K562 (cell line): ENCODE data around the gene TUBE1. TPM values are rescaled to one million over a fixed set of nuclear protein-coding genes. Genes with fewer than 3 reads are reported as not detected.

Experiments
- ATAC-seq: fragments of 200-7000 bp; cut with Tn5 transposase; 3 replicates; pipeline ENCODE4 v1.9.1; 2020; ENCODE audit warnings: moderate library complexity
- BruUV-seq: library from RNA; stranded (reverse); fragments of 400-500 nt; replicated peaks from 2 replicates; lab custom pipeline; 2021; lab: Mats Ljungman, UMichigan
- CTCF ChIA-PET: fragments of 300-600 bp; formaldehyde crosslinking; extraction: SDS; loops from one replicate; lab custom pipeline; 2021; ENCODE audit warnings: low intra/inter-chr PET ratio; lab: Yijun Ruan, JAX
- POLR2A ChIA-PET: fragments of 300-600, 350-650 bp; sonication (Branson Sonifier 250); formaldehyde crosslinking; extraction: SDS; loops from one replicate; lab custom pipeline; 2021; ENCODE audit warnings: antibody characterized with exemption, inconsistent platforms; lab: Yijun Ruan, JAX
- DNase-seq, 4 experiments: peaks; one replicate each; pipeline versions ENCODE4 v3.0.0 to v3.0.0-alpha.2; 2011 to 2018; ENCODE audit warnings: low spot score in 3 of 4, mixed read lengths in 3 of 4; ENCODE audit errors: extremely low read depth in 1 of 4
- FAIRE-seq: peaks from 2 replicates; lab custom pipeline; 2011; peaks lifted over from hg19 to GRCh38; lab: Jason Lieb, UNC
- H2AFZ ChIP-seq: 2 replicates; pipeline ENCODE4 v1.6.0; 2011; ENCODE audit warnings: low read depth, low read length, control low read depth, inconsistent platforms
- H3K27ac ChIP-seq: fragments of 200-600 bp; 3 replicates; pipeline ENCODE4 v1.8.0; 2011; ENCODE audit warnings: low read depth, mild to moderate bottlenecking, control low read depth, inconsistent platforms, low read length, moderate library complexity, mixed read lengths; ENCODE audit errors: extremely low read depth
- H3K27me3 ChIP-seq, 2 experiments: fragments of 300-600 bp in 1 of 2; 2 replicates in 1 of 2; 3 replicates in 1 of 2; pipeline versions ENCODE4 v1.6.0 to v1.8.0; 2011; ENCODE audit warnings: inconsistent platforms in 2 of 2, low read length in 2 of 2, mild to moderate bottlenecking in 1 of 2, mixed read lengths in 1 of 2, moderate library complexity in 1 of 2; ENCODE audit not compliant: control insufficient read depth in 2 of 2, insufficient read depth in 2 of 2
- H3K36me3 ChIP-seq: fragments of 300-600 bp; 3 replicates; pipeline ENCODE4 v1.8.0; 2011; ENCODE audit warnings: mild to moderate bottlenecking, low read length, inconsistent platforms; ENCODE audit not compliant: control insufficient read depth, insufficient read depth
- H3K4me1 ChIP-seq, 2 experiments: fragments of 200-600 bp in 1 of 2; replicated peaks in 1 of 2; 2 replicates in 1 of 2; 3 replicates in 1 of 2; pipeline versions ENCODE4 v1.5.1 to v1.8.0; 2011; ENCODE audit warnings: inconsistent platforms in 2 of 2, low read length in 2 of 2, mild to moderate bottlenecking in 1 of 2, mixed read lengths in 1 of 2, moderate library complexity in 1 of 2; ENCODE audit not compliant: control insufficient read depth in 2 of 2, insufficient read depth in 2 of 2
- H3K4me2 ChIP-seq: 2 replicates; pipeline ENCODE4 v1.6.1; 2011; ENCODE audit warnings: low read length, control low read depth, inconsistent platforms, mixed read lengths; ENCODE audit not compliant: insufficient read depth
- H3K4me3 ChIP-seq: fragments of 200-600 bp; sonication (generic), shearing (Covaris generic); 2 replicates; pipeline ENCODE4 v1.5.1; 2016; ENCODE audit warnings: control low read depth, inconsistent platforms
- H3K79me2 ChIP-seq: fragments of 200-600 bp; 3 replicates; pipeline ENCODE4 v1.8.0; 2011; ENCODE audit warnings: low read length, inconsistent platforms; ENCODE audit not compliant: control insufficient read depth, insufficient read depth
- H3K9ac ChIP-seq, 2 experiments: 2 replicates each; pipeline versions ENCODE4 v1.6.0 to v1.6.1; 2011; ENCODE audit warnings: low read depth in 2 of 2, low read length in 2 of 2, control low read depth in 1 of 2, inconsistent platforms in 1 of 2, mild to moderate bottlenecking in 1 of 2, mixed read lengths in 1 of 2; ENCODE audit not compliant: insufficient read depth in 1 of 2
- H3K9me1 ChIP-seq: one replicate; pipeline ENCODE4 v1.6.0; 2011; ENCODE audit warnings: inconsistent platforms, mild to moderate bottlenecking, low read length, moderate library complexity; ENCODE audit not compliant: control insufficient read depth, insufficient read depth
- H3K9me3 ChIP-seq: replicated peaks from 2 replicates; pipeline ENCODE4 v1.5.1; 2011; ENCODE audit warnings: low read depth, low read length, inconsistent platforms; ENCODE audit not compliant: control insufficient read depth, insufficient read depth
- H4K20me1 ChIP-seq: replicated peaks from 2 replicates; pipeline ENCODE4 v1.6.1; 2011; ENCODE audit warnings: low read length, inconsistent platforms, mixed read lengths; ENCODE audit not compliant: control insufficient read depth, insufficient read depth
- ARNT ChIP-seq, 2 experiments: fragments of 450-650 bp; IDR thresholded peaks; 2 replicates each; pipeline ENCODE4 v1.6.1; 2016; ENCODE audit warnings: mild to moderate bottlenecking in 1 of 2
- CBX2 ChIP-seq: fragments of 200-600 bp; sonication (generic); IDR thresholded peaks from one replicate; pipeline ENCODE4 v1.6.1; 2012; ENCODE audit warnings: mild to moderate bottlenecking, low read length, inconsistent platforms; ENCODE audit not compliant: insufficient read depth, poor library complexity, severe bottlenecking
- DLX4 ChIP-seq: fragments of 250-450 bp; sonication (Bioruptor Pico); IDR thresholded peaks from 2 replicates; pipeline ENCODE4 v1.6.1; 2021; ENCODE audit warnings: mild to moderate bottlenecking
- ETV5 ChIP-seq: sonication (generic); formaldehyde crosslinking; IDR thresholded peaks from 2 replicates; pipeline ENCODE4 v1.4.0; 2020; ENCODE audit warnings: low read depth, mild to moderate bottlenecking, missing genetic modification reagents
- GABPB2 ChIP-seq: fragments of 250-450 bp; sonication (Bioruptor Pico); conservative IDR thresholded peaks from 2 replicates; pipeline ENCODE4 v1.5.1; 2021; ENCODE audit warnings: mild to moderate bottlenecking
- GTF2E2 ChIP-seq: fragments of 200-800 bp; sonication (Bioruptor generic); IDR thresholded peaks from 2 replicates; pipeline ENCODE4 v1.6.1; 2016; ENCODE audit warnings: missing genetic modification characterization, missing compliant biosample characterization
- HNRNPK ChIP-seq: fragments of 200-400 bp; formaldehyde crosslinking; IDR thresholded peaks from one replicate; pipeline ENCODE4 v1.6.1; 2018; ENCODE audit warnings: mild to moderate bottlenecking, low read depth, low read length; ENCODE audit not compliant: poor library complexity, severe bottlenecking
- KLF10 ChIP-seq: fragments of 250-450 bp; sonication (Bioruptor Pico); IDR thresholded peaks from 2 replicates; pipeline ENCODE4 v1.6.1; 2021; ENCODE audit warnings: matching md5 sums
- TFE3 ChIP-seq: fragments of 450-650 bp; formaldehyde crosslinking; IDR thresholded peaks from 2 replicates; pipeline ENCODE4 v1.4.0; 2020; ENCODE audit warnings: mild to moderate bottlenecking, mixed read lengths
- ZBTB12 ChIP-seq: fragments of 250-450 bp; sonication (Bioruptor Pico); IDR thresholded peaks from 2 replicates; pipeline ENCODE4 v1.4.0; 2020
- ZBTB26 ChIP-seq: fragments of 450-650 bp; formaldehyde crosslinking; IDR thresholded peaks from 2 replicates; pipeline ENCODE4 v1.4.0; 2022; ENCODE audit warnings: missing genetic modification characterization
- ZNF197 ChIP-seq: fragments of 200-800 bp; sonication (Bioruptor generic); IDR thresholded peaks from 2 replicates; pipeline ENCODE4 v1.6.1; 2016; ENCODE audit warnings: low read depth, missing genetic modification characterization, missing compliant biosample characterization
- ZNF217 ChIP-seq: sonication (generic); formaldehyde crosslinking; IDR thresholded peaks from 2 replicates; pipeline ENCODE4 v1.8.0; 2022; ENCODE audit warnings: mild to moderate bottlenecking, missing genetic modification reagents
- ZNF23 ChIP-seq: fragments of 250-450 bp; sonication (Bioruptor Pico); IDR thresholded peaks from 2 replicates; pipeline ENCODE4 v1.4.0; 2020; ENCODE audit warnings: mild to moderate bottlenecking
- ZNF431 ChIP-seq: sonication (generic); formaldehyde crosslinking; IDR thresholded peaks from 2 replicates; pipeline ENCODE4 v1.8.0; 2022; ENCODE audit warnings: mild to moderate bottlenecking, missing genetic modification reagents
- ZNF780A ChIP-seq: fragments of 250-450 bp; sonication (Bioruptor Pico); IDR thresholded peaks from 2 replicates; pipeline ENCODE4 v1.5.0; 2021; ENCODE audit warnings: mild to moderate bottlenecking
- WGBS: fragments of 100-300 bp; shearing (Covaris generic); methylation state at CpG from one replicate; pipeline ENCODE4 v1.1.6; 2016; ENCODE audit warnings: low coverage, mixed read lengths; ENCODE audit not compliant: insufficient coverage; ENCODE audit errors: missing lambda C conversion rate; 5-methylcytosine and 5-hydroxymethylcytosine counted together
- in situ Hi-C: fragments of 300-500 bp; cut with MboI; formaldehyde crosslinking; loops from 4 replicates; pipeline ENCODE4 v1.15.0; 2018; ENCODE audit warnings: inconsistent platforms, mixed read lengths
- intact Hi-C: fragments of 100-400 bp; cut with micrococcal nuclease; formaldehyde crosslinking; loops from 2 replicates; pipeline ENCODE4 v1.14.2; 2022
- polyA plus RNA-seq, 8 experiments: library from polyadenylated mRNA; depleted of rRNA in 4 of 8; stranded (reverse) in 5 of 8; unstranded in 3 of 8; fragments of >200 nt; fragmentation: Nextera tagmentation in 2 of 8; fragmentation: Illumina TruSeq in 1 of 8; extraction: Ambion mirVana in 2 of 8; extraction: Trizol in 1 of 8; gene quantifications; 2 replicates each; pipeline versions ENCODE4 v1.2.1 to v1.2.3, GENCODE V29; 2011 to 2014; ENCODE audit warnings: inconsistent platforms in 1 of 8, missing spikeins in 1 of 8
- total RNA-seq, 7 experiments: library from RNA; depleted of rRNA in 6 of 7; stranded (reverse); fragments of >200 nt in 6 of 7; fragmentation: Illumina TruSeq in 2 of 7; extraction: Trizol in 2 of 7; gene quantifications; 2 replicates each; pipeline versions ENCODE4 v1.2.1 to v1.2.3, GENCODE V29; 2011 to 2021; ENCODE audit warnings: low replicate concordance in 1 of 7

The TUBE1 gene
- total and polyA plus RNA-seq, 9 of the 15 experiments (the other 6 are each of a cell fraction or from before 2014, with no cell fraction given): 18.9 to 58.4 (median 30.8) TPM

- no peak for TF ChIP-seq ETV5 (CRISPR knock-in tag)
- no peak for TF ChIP-seq CBX2
- TF ChIP-seq DLX4 (CRISPR knock-in tag): no peak
- no peak for TF ChIP-seq ZBTB26 (CRISPR knock-in tag)
- TF ChIP-seq ZNF197: no peak
- TF ChIP-seq KLF10 (CRISPR knock-in tag): no peak
- no peak for TF ChIP-seq TFE3 (CRISPR knock-in tag)
- TF ChIP-seq ZNF431: no peak
- TF ChIP-seq HNRNPK: no peak
- TF ChIP-seq ZNF23 (CRISPR knock-in tag): no peak
- TF ChIP-seq GABPB2: no peak
- no peak for TF ChIP-seq ZNF217 (CRISPR knock-in tag)
- no peak for TF ChIP-seq ZNF780A (CRISPR knock-in tag)
- no peak for TF ChIP-seq ZBTB12 (CRISPR knock-in tag)
- TF ChIP-seq GTF2E2 (tag): no peak
- TF ChIP-seq ARNT (IDR thresholded peaks at IDR 0.05): no peak
- TF ChIP-seq, all 486 proteins: peak for 0
- peak overlapping the region; percentile 81 to 98; a peak in 3 of 4 replicates for H3K9ac ChIP-seq
- peaks cover 22% of the 10 kb centered on the region for H3K36me3 ChIP-seq
- no peak for ATAC-seq
- no peak for FAIRE-seq
- WGBS: 59% methylated on average over 7 of the region's 7 CpGs
- no peak overlapping the region; the same call in 2 of the 3 replicates for H3K27ac ChIP-seq
- peaks cover 0 to 2% of the 10 kb centered on the region in 2 experiments; a peak in 2 of 5 replicates for H3K27me3 ChIP-seq
- in situ Hi-C loops: no loop called here
- intact Hi-C loops: loop anchor here (2.0 to 5.0 kb wide), 2 partner anchors 59 to 75 kb away; no protein-coding TSS in a partner anchor
- no peaks in the 10 kb centered on the region for H3K9me3 ChIP-seq
- peak overlapping the region; percentile 95 for H2AFZ ChIP-seq
- TSS peak; percentile 82 for BruUV-seq
- H3K4me2 ChIP-seq: peak overlapping the region; percentile 92
- ChIA-PET CTCF (no interaction called here), POLR2A (interaction anchor here (0.7 to 1.4 kb wide), 3 partner anchors 13 to 1827 kb away, joined by 3 read pairs; no protein-coding TSS in a partner anchor)
- peaks cover 9% of the 10 kb centered on the region; the same call in 2 of the 3 replicates for H3K79me2 ChIP-seq
- no peaks in the 10 kb centered on the region; a peak in 1 of 5 replicates for H3K4me1 ChIP-seq
- H3K4me3 ChIP-seq: peak overlapping the region; percentile 62
- H3K9me1 ChIP-seq: no peaks in the 10 kb centered on the region
- DNase-seq: no peak
- no peaks in the 10 kb centered on the region for H4K20me1 ChIP-seq
Observed at GRCh38 chr6:112087916-112088315, 634 bp upstream of the TUBE1 start.
